Skeletal muscle satellite cell (primary cell): ENCODE results near the gene STK39.
A peak's percentile ranks its signal among the peaks of the same experiment; 100 is the strongest.

Source experiments
- H3K27me3 ChIP-seq: 2 replicates; pipeline ENCODE4 v1.7.0; 2013; ENCODE audit warnings: low read length; ENCODE audit not compliant: control insufficient read depth, insufficient read depth
- H3K36me3 ChIP-seq: 2 replicates; pipeline ENCODE4 v1.7.0; 2013; ENCODE audit warnings: mild to moderate bottlenecking, control low read depth, low read length; ENCODE audit not compliant: insufficient read depth
- H3K4me1 ChIP-seq: 2 replicates; pipeline ENCODE4 v1.7.0; 2013; ENCODE audit warnings: low read length; ENCODE audit not compliant: control insufficient read depth, insufficient read depth
- H3K4me2 ChIP-seq: 2 replicates; pipeline ENCODE4 v1.7.0; 2013; ENCODE audit warnings: mild to moderate bottlenecking, low read length
- H3K4me3 ChIP-seq: 2 replicates; pipeline ENCODE4 v1.7.0; 2013; ENCODE audit warnings: low read length
- H3K9ac ChIP-seq: 2 replicates; pipeline ENCODE4 v1.7.0; 2013; ENCODE audit warnings: mild to moderate bottlenecking, low read depth, low read length, moderate library complexity
- H3K9me3 ChIP-seq: replicated peaks from 2 replicates; pipeline ENCODE4 v1.7.0; 2013; ENCODE audit warnings: mild to moderate bottlenecking, control low read depth, low read length

Gene STK39

DNA sequence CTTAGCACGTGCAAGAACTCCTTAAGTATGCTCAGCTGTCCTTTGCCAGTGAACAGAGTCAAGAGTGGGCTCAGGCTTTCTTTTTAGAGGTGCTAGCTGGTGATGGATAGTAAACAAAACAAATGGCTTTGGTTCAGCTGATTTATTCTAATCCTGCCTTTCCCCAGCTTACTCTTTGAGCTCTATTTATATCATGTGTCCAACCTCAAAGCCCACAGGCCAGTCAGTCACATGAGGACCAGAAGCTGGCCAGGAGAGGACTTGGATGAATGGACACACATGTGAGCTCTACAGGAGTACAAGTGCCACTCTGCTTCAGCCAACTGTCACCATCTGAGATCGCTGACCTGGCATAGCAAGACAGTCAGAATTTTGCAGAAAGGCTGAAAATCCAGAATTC, 59.4 kb downstream of the STK39 start:
- no peaks in the 10 kb centered on the region for H3K36me3 ChIP-seq
- H3K4me3 ChIP-seq, result no peak overlapping the region
- H3K27me3 ChIP-seq, result no peaks in the 10 kb centered on the region
- H3K4me2 ChIP-seq, result no peak overlapping the region
- no peaks in the 10 kb centered on the region for H3K9me3 ChIP-seq
- no peak overlapping the region for H3K9ac ChIP-seq
- H3K4me1 ChIP-seq, result peaks cover 42% of the 10 kb centered on the region

DNA sequence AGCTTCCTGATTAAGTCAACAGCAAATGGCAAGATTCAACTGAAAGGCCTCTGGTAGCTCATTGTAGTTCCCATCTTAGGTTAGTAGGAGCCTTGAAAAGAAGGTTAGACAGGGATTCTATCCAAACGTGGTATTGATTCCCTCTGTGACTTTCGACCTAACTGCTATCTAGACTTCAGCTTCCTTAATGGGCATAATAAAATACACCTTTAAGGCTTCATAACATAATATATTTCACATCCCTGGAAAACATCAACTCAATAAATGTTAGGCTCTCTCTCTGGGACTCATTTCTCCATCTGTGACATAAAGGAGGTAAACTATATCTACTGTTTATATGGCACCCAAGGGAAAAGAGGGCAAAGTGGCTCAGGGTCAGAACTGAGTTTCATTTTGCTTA, 60.9 kb downstream of the STK39 start:
- H3K4me1 ChIP-seq, result peaks cover 40% of the 10 kb centered on the region
- no peak overlapping the region for H3K9ac ChIP-seq
- H3K27me3 ChIP-seq, result no peaks in the 10 kb centered on the region
- no peak overlapping the region for H3K4me3 ChIP-seq
- no peaks in the 10 kb centered on the region for H3K36me3 ChIP-seq
- no peaks in the 10 kb centered on the region for H3K9me3 ChIP-seq
- no peak overlapping the region for H3K4me2 ChIP-seq

DNA sequence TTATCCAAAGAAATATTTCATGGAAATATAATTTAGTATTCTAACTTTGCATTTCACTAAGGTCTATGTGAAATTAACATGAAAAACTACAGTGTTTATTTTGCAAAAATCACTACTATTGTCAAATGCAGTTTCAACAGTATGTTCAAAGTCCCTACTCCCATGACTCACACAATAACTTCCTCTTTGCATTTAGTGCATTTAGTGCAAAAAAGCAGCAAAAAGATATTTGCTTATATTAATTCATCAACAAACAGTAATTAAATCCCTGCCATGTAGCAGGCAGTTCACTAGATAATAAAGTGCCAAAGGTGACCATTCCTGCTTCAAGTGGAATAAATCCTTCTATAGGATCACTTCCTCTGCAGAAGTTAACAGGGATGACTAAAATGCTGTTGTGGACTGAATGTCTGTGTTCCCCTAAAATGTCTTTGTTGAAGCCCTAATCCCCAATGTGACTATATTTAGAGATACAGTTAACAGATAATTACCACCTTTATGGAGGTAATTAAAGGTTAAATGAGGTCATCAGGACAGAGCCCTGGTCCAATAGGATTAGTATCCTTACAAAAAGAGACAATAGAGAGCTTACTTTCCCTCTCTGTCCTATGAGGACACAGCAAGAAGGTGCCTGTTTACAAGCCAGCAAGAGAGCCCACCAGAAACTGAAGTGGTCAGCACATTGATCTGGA, 61.7 kb downstream of the STK39 start:
- Histone ChIP-seq H3K4me2 (peak overlapping the region; percentile 15), H3K4me3 (no peak overlapping the region), H3K36me3 (no peaks in the 10 kb centered on the region), H3K4me1 (peaks cover 37% of the 10 kb centered on the region), H3K27me3 (no peaks in the 10 kb centered on the region), H3K9ac (no peak overlapping the region), H3K9me3 (no peaks in the 10 kb centered on the region)

DNA sequence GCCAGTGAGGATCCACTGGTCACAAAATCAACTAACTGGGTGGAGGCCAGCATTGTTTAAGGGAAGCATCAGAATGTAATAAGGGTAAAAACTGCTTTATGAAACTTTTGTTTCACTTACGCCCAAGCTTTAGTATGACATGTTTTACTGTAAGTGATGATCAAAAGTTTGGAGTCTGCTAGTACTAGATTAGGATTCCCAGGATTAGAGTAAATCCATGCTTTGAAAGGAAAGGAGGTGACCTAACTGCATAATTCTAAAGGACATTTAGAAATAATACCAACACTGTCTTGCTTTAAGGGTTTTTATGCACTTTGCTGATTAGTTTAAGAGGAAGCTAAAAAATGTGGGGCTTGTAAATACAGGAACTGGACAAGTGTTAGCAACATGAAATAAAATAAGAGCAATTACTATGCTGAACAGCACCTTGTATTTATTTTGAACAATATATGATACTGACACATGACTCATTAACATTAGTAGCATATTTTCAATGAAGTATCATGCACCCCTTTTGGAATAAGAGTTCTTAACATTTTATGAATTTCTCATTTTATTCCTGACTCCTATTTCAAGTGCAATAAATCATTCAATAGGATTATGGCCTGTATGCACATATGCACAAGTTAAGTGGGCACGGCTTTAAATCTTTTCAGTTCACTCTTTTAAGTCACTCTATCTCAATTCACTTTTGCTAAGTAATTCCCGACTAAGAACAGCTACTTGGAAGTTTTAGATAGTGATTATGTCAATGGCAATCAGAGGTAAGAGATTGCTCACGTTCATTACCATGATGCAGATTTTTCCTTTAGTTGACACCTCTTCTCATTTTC, 62.5 kb downstream of the STK39 start:
- Histone ChIP-seq H3K9ac (no peak overlapping the region), H3K4me3 (no peak overlapping the region), H3K4me2 (peak overlapping the region; percentile 15), H3K9me3 (no peaks in the 10 kb centered on the region), H3K27me3 (no peaks in the 10 kb centered on the region), H3K36me3 (no peaks in the 10 kb centered on the region), H3K4me1 (peaks cover 29% of the 10 kb centered on the region)

DNA sequence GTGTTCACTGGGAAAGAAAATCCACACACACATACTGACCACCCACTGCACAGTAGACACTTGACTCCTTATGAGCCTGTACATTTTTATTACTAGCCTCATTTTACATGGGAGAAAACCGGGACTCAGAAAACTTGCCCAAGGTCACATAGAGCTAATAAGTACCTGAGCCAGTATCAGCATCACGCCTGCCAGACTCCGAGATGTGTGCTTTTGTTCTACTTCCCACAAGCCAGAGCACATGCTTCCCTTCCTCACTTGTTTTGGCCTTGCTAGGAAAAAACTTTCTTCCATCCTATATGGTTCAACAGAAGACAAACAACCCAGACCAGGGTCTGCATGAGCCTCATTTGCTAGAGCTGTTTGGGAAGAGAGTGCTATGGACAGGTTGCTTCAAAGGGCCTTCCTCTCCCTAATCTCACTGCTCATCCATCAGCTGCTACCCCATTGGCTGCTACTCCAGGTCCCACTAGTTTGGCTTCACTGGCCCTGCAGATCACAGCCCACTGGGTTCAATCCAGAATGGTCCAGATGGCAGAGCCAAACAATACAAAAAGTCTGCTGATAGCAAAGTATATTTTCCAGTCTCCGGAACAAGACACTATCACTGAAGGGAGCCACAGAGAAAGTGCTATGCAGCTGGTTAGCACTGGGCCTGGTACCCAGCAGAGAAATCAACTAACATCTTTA, 63.9 kb downstream of the STK39 start:
- Histone ChIP-seq H3K9me3 (no peaks in the 10 kb centered on the region), H3K9ac (no peak overlapping the region), H3K4me2 (no peak overlapping the region), H3K4me1 (peaks cover 23% of the 10 kb centered on the region), H3K4me3 (no peak overlapping the region), H3K36me3 (peaks cover 13% of the 10 kb centered on the region), H3K27me3 (no peaks in the 10 kb centered on the region)

DNA sequence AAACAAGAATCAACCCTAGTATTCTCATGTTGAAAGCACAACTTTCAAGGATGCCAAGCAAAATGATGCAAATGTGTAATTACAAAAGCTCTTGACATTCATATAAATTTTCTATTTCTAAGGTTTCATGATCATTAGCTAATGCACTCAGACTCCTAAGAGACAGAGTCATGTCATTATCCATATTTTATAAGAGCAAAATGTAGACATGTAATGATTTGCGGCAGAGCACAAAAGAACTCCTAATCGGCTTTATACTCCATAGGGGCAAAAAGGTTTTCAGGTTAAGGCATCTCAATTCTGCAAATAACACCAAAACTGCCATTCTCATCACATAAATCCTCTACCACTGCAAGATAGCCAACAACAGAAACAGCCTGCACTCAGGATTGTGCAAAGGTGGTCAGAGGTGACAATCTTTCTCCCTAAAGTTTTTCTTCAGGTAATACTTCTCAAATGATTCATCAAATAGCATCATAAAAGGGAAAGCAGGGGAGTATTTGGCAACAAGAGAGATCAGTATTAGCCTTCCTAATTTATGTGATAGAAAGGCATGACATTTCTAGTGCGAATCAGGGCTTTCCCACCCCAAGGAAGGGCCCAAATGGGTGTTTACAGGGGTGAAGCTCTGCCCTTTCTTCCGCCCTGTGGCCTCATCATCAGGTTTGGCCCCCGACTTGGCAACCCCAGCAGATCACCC, 64.7 kb downstream of the STK39 start:
- no peak overlapping the region for H3K9ac ChIP-seq
- H3K4me2 ChIP-seq, result no peak overlapping the region
- H3K4me3 ChIP-seq, result no peak overlapping the region
- peaks cover 23% of the 10 kb centered on the region for H3K4me1 ChIP-seq
- H3K27me3 ChIP-seq, result no peaks in the 10 kb centered on the region
- H3K9me3 ChIP-seq, result no peaks in the 10 kb centered on the region
- H3K36me3 ChIP-seq, result peaks cover 13% of the 10 kb centered on the region

DNA sequence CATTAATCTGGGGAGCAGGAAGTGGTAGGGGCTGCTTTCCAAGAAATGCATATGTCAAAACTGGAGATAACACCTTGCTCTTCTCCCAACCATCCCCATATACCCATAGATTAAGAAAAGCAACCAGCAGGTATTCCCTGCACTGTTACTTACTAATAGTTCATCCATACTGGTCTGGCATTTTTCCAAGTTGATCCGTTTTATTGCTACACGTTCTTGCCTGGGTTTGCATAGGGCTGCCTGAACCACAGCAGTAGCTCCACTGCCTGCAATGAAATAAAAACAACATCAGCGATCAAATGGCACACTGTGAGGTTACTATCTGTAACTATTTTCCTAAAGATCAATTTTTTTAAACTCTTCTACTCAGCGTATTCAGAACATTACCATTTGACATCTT, 65.6 kb downstream of the STK39 start:
- Histone ChIP-seq H3K4me3 (no peak overlapping the region), H3K4me1 (peaks cover 23% of the 10 kb centered on the region), H3K9me3 (no peaks in the 10 kb centered on the region), H3K27me3 (no peaks in the 10 kb centered on the region), H3K36me3 (peaks cover 13% of the 10 kb centered on the region), H3K4me2 (no peak overlapping the region), H3K9ac (no peak overlapping the region)

DNA sequence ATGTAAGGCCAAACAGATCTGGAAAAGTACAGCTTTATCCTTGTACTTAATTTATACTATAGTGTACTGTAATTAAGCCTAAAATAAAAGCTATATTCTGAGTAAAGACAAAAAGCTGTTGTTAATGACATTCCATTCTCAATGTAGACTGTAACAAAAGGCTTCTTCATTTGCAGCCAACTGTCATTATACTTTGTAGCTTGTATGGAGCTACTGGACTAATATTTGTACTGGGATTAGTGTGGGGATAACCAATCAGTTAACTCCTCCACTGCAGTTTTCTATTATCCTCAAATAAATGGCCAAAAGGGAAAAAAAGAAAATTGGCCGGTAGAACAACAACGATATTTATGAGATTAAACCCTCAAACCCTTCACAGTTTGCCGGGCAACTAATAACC, 66.5 kb downstream of the STK39 start:
- H3K36me3 ChIP-seq, result peaks cover 13% of the 10 kb centered on the region
- no peaks in the 10 kb centered on the region for H3K9me3 ChIP-seq
- H3K4me1 ChIP-seq, result peaks cover 21% of the 10 kb centered on the region
- no peak overlapping the region for H3K4me2 ChIP-seq
- H3K27me3 ChIP-seq, result no peaks in the 10 kb centered on the region
- H3K4me3 ChIP-seq, result no peak overlapping the region
- H3K9ac ChIP-seq, result no peak overlapping the region

DNA sequence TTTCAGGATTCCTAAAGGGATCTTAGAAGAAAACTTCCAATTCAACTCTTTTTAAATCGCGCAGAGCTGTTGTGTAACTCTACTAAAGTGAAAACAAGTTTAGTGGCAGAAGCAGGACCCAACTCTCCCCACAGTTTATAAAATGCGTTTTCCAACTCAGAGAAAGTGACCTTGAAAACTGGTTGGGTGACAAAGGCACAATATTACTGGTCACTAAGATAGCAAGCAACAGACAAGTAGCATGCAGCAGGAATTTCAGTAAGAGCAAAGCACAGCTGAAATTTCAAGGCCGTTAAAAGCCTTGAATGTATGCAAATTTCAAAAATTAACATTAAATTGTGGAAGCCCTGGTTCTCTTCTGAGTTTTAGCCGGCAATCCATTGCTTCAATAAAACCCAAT, 66.9 kb downstream of the STK39 start:
- Histone ChIP-seq H3K36me3 (peaks cover 13% of the 10 kb centered on the region), H3K9me3 (no peaks in the 10 kb centered on the region), H3K4me1 (peaks cover 17% of the 10 kb centered on the region), H3K4me2 (no peak overlapping the region), H3K4me3 (no peak overlapping the region), H3K27me3 (no peaks in the 10 kb centered on the region), H3K9ac (no peak overlapping the region)

DNA sequence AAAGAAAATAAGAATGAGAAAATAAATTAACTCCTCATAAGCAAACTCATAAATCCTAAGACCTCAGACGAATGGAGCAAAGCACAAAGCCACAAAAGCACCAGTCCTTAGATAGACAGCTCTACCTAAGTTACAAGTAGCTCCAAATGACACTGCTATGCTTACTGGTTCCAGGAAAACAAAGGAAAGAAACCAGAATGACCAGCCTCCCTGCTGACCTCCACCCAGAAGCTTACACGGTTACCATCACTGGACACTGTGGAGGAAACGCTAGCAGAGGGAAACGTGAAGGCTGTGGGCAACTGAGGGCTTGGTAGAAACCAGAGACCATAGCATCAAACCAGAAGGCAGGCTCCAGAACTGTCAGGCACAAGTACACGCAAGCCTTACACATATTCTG, 67.8 kb downstream of the STK39 start:
- no peaks in the 10 kb centered on the region for H3K27me3 ChIP-seq
- H3K4me2 ChIP-seq, result no peak overlapping the region
- no peaks in the 10 kb centered on the region for H3K9me3 ChIP-seq
- no peak overlapping the region for H3K9ac ChIP-seq
- peaks cover 8% of the 10 kb centered on the region for H3K4me1 ChIP-seq
- H3K4me3 ChIP-seq, result no peak overlapping the region
- H3K36me3 ChIP-seq, result peaks cover 13% of the 10 kb centered on the region
